H1 (cell line): Measurements from ENCODE around the gene KCNJ13. TPM values are rescaled to one million over a fixed set of nuclear protein-coding genes. Genes with fewer than 3 reads are reported as not detected.

Experiments
- CTCF ChIA-PET: fragments of 300-600 bp; sonication (Branson Sonifier 250); formaldehyde crosslinking; loops from one replicate; lab custom pipeline; 2021; ENCODE audit not compliant: partially characterized antibody; lab: Charles Lee
- POLR2A ChIA-PET: fragments of 300-600 bp; sonication (Branson Sonifier 250); formaldehyde crosslinking; loops from one replicate; lab custom pipeline; 2021; ENCODE audit warnings: inconsistent platforms; ENCODE audit not compliant: partially characterized antibody; lab: Charles Lee
- DNase-seq, 2 experiments: peaks; one replicate each; pipeline versions ENCODE4 v3.0.0 to v3.0.0-alpha.2; 2010 to 2022; ENCODE audit warnings: low spot score in 2 of 2, low read depth in 1 of 2, mixed read lengths in 1 of 2
- FAIRE-seq: peaks from 2 replicates; lab custom pipeline; 2011; peaks lifted over from hg19 to GRCh38; lab: Jason Lieb, UNC
- H2AFZ ChIP-seq: 2 replicates; pipeline ENCODE4 v1.8.1; 2012; ENCODE audit warnings: low read length, inconsistent platforms
- H2AK5ac ChIP-seq: 2 replicates; pipeline ENCODE4 v1.6.1; 2013; ENCODE audit warnings: low read depth, low read length
- H2BK120ac ChIP-seq: replicated peaks from 2 replicates; pipeline ENCODE3; 2013; ENCODE audit warnings: low read depth, low read length, inconsistent platforms
- H2BK12ac ChIP-seq: 2 replicates; pipeline ENCODE4 v1.6.1; 2013; ENCODE audit warnings: low read depth, low read length
- H2BK15ac ChIP-seq: 2 replicates; pipeline ENCODE4 v1.6.1; 2013; ENCODE audit warnings: low read length
- H2BK20ac ChIP-seq: 2 replicates; pipeline ENCODE4 v1.6.1; 2013; ENCODE audit warnings: low read length
- H2BK5ac ChIP-seq: 2 replicates; pipeline ENCODE4 v1.6.1; 2013; ENCODE audit warnings: low read depth, low read length
- H3K14ac ChIP-seq: 2 replicates; pipeline ENCODE4 v1.6.1; 2013; ENCODE audit warnings: inconsistent platforms; ENCODE audit not compliant: insufficient read length
- H3K18ac ChIP-seq: 2 replicates; pipeline ENCODE4 v1.6.1; 2013; ENCODE audit warnings: low read length; ENCODE audit errors: extremely low read depth
- H3K23ac ChIP-seq: 2 replicates; pipeline ENCODE4 v1.6.1; 2013; ENCODE audit warnings: inconsistent platforms; ENCODE audit not compliant: insufficient read length
- H3K23me2 ChIP-seq: 2 replicates; pipeline ENCODE4 v1.6.1; 2013; ENCODE audit warnings: low read depth, low read length
- H3K27ac ChIP-seq: 2 replicates; pipeline ENCODE4 v1.6.1; 2011; ENCODE audit warnings: low read depth, low read length, inconsistent platforms
- H3K27me3 ChIP-seq, 4 experiments: replicated peaks in 1 of 4; 1 replicate in 1 of 4; 2 replicates in 3 of 4; pipeline versions ENCODE4 v1.6.1 to v1.8.1; 2011 to 2013; ENCODE audit warnings: low read length in 3 of 4, mild to moderate bottlenecking in 3 of 4, inconsistent platforms in 2 of 4, mixed read lengths in 2 of 4, moderate library complexity in 1 of 4; ENCODE audit not compliant: control insufficient read depth in 3 of 4, insufficient read depth in 3 of 4; ENCODE audit errors: extremely low read depth in 1 of 4
- H3K36me3 ChIP-seq, 4 experiments: 2 replicates each; pipeline versions ENCODE4 v1.6.1 to v1.8.1; 2011 to 2013; ENCODE audit warnings: mild to moderate bottlenecking in 4 of 4, low read length in 3 of 4, moderate library complexity in 2 of 4, control low read depth in 1 of 4, inconsistent platforms in 1 of 4; ENCODE audit not compliant: insufficient read depth in 4 of 4, control insufficient read depth in 2 of 4
- H3K4ac ChIP-seq: replicated peaks from 2 replicates; pipeline ENCODE3; 2013; ENCODE audit warnings: low read length, low read depth, mixed read lengths, inconsistent platforms; ENCODE audit not compliant: insufficient read length
- H3K4me1 ChIP-seq, 4 experiments: replicated peaks in 1 of 4; 1 replicate in 1 of 4; 2 replicates in 3 of 4; pipeline versions ENCODE4 v1.6.1 to v1.8.1; 2011 to 2013; ENCODE audit warnings: low read length in 3 of 4, inconsistent platforms in 2 of 4, mixed read lengths in 1 of 4; ENCODE audit not compliant: insufficient read depth in 4 of 4, control insufficient read depth in 3 of 4
- H3K4me2 ChIP-seq, 2 experiments: 2 replicates each; pipeline versions ENCODE4 v1.6.1 to v1.8.1; 2011 to 2013; ENCODE audit warnings: low read depth in 2 of 2, low read length in 2 of 2, control low read depth in 1 of 2, inconsistent platforms in 1 of 2, mild to moderate bottlenecking in 1 of 2; ENCODE audit not compliant: insufficient read depth in 1 of 2
- H3K4me3 ChIP-seq, 4 experiments: fragments of 200-600, 300-600 bp in 1 of 4; sonication (generic), shearing (Covaris generic), sonication (Bioruptor Twin) in 1 of 4; 2 replicates each; pipeline versions ENCODE4 v1.5.1 to v1.8.1; 2011 to 2016; ENCODE audit warnings: low read length in 4 of 4, low read depth in 3 of 4, control low read depth in 2 of 4, inconsistent platforms in 2 of 4, mild to moderate bottlenecking in 2 of 4, mixed read lengths in 1 of 4, moderate library complexity in 1 of 4; ENCODE audit not compliant: insufficient read depth in 2 of 4; ENCODE audit errors: extremely low read depth in 1 of 4
- H3K56ac ChIP-seq: replicated peaks from 2 replicates; pipeline ENCODE3; 2013; ENCODE audit warnings: low read depth, mild to moderate bottlenecking, mixed read lengths, low read length, inconsistent platforms; ENCODE audit not compliant: insufficient read length
- H3K79me1 ChIP-seq: 2 replicates; pipeline ENCODE4 v1.6.1; 2013; ENCODE audit warnings: low read depth, low read length, control low read depth
- H3K79me2 ChIP-seq, 2 experiments: 2 replicates each; pipeline versions ENCODE4 v1.6.1 to v1.8.1; 2012 to 2013; ENCODE audit warnings: low read length in 2 of 2, mild to moderate bottlenecking in 2 of 2, inconsistent platforms in 1 of 2; ENCODE audit not compliant: insufficient read depth in 2 of 2, control insufficient read depth in 1 of 2
- H3K9ac ChIP-seq, 4 experiments: replicated peaks in 1 of 4; 1 replicate in 1 of 4; 2 replicates in 3 of 4; pipeline versions ENCODE4 v1.6.1 to v1.8.1; 2011 to 2013; ENCODE audit warnings: low read depth in 3 of 4, low read length in 3 of 4, control low read depth in 2 of 4, mild to moderate bottlenecking in 2 of 4, moderate library complexity in 2 of 4, inconsistent platforms in 1 of 4; ENCODE audit errors: extremely low read depth in 1 of 4
- H3K9me3 ChIP-seq, 2 experiments: 2 replicates each; pipeline versions ENCODE4 v1.6.1 to v1.8.1; 2012 to 2013; ENCODE audit warnings: mild to moderate bottlenecking in 2 of 2, moderate library complexity in 2 of 2, control low read depth in 1 of 2, inconsistent platforms in 1 of 2, low read depth in 1 of 2, low read length in 1 of 2, mixed read lengths in 1 of 2; ENCODE audit not compliant: insufficient read depth in 2 of 2
- H4K20me1 ChIP-seq, 2 experiments: replicated peaks in 1 of 2; 2 replicates each; pipeline versions ENCODE3 to v1.8.1; 2011 to 2013; ENCODE audit warnings: inconsistent platforms in 2 of 2, low read length in 2 of 2, mild to moderate bottlenecking in 1 of 2; ENCODE audit not compliant: insufficient read depth in 2 of 2, control insufficient read depth in 1 of 2
- H4K5ac ChIP-seq: 2 replicates; pipeline ENCODE4 v1.6.1; 2013; ENCODE audit warnings: low read length, low read depth, mixed read lengths, inconsistent platforms; ENCODE audit not compliant: insufficient read length
- H4K8ac ChIP-seq: 2 replicates; pipeline ENCODE4 v1.8.0; 2013; ENCODE audit warnings: mild to moderate bottlenecking, moderate library complexity, low read length, inconsistent platforms; ENCODE audit not compliant: insufficient read depth; ENCODE audit errors: extremely low read depth
- H4K91ac ChIP-seq: replicated peaks from 2 replicates; pipeline ENCODE3; 2013; ENCODE audit warnings: low read length, mixed read lengths, inconsistent platforms; ENCODE audit not compliant: insufficient read length
- CBX8 ChIP-seq: fragments of 300-800, 300-1000 bp; sonication (generic); IDR thresholded peaks from 2 replicates; pipeline ENCODE4 v1.7.1; 2016; ENCODE audit warnings: low read depth, low read length, borderline replicate concordance
- RAD21 ChIP-seq, 2 experiments: IDR thresholded peaks in 1 of 2; conservative IDR thresholded peaks in 1 of 2; 2 replicates each; pipeline ENCODE4 v1.6.1; 2011; ENCODE audit warnings: low read depth in 2 of 2, low read length in 2 of 2, improper control_type of control experiment in 1 of 2, inconsistent platforms in 1 of 2, mild to moderate bottlenecking in 1 of 2, moderate library complexity in 1 of 2
- RBBP5 ChIP-seq: IDR thresholded peaks from 2 replicates; pipeline ENCODE4 v1.7.1; 2012; ENCODE audit warnings: low read depth, mild to moderate bottlenecking, inconsistent platforms, low read length, moderate library complexity, borderline replicate concordance
- SUZ12 ChIP-seq: fragments of 200-600 bp; sonication (generic); IDR thresholded peaks from 2 replicates; pipeline ENCODE4 v1.6.1; 2012; ENCODE audit warnings: mild to moderate bottlenecking, inconsistent platforms, low read length, moderate library complexity, mixed read lengths
- TAF7 ChIP-seq: optimal IDR thresholded peaks from 2 replicates; pipeline ENCODE3; 2011; ENCODE audit warnings: low read depth, mild to moderate bottlenecking, inconsistent platforms, low read length, moderate library complexity, borderline replicate concordance
- TBP ChIP-seq: IDR thresholded peaks from 2 replicates; pipeline ENCODE4 v1.6.1; 2011; ENCODE audit warnings: low read depth, low read length, improper control_type of control experiment
- USF2 ChIP-seq: IDR thresholded peaks from 2 replicates; pipeline ENCODE4 v1.6.1; 2011; ENCODE audit warnings: low read length, improper control_type of control experiment
- WGBS, 2 experiments: shearing (Covaris generic) in 1 of 2; methylation state at CpG; one replicate each; pipeline versions ENCODE4 v1.1.6 to v1.1.7; 2013 to 2015; ENCODE audit warnings: low lambda C conversion rate in 2 of 2, mixed read lengths in 2 of 2, inconsistent platforms in 1 of 2, low coverage in 1 of 2, missing lambda C conversion rate in 1 of 2; ENCODE audit not compliant: insufficient replicate concordance in 2 of 2, insufficient coverage in 1 of 2, insufficient read length in 1 of 2; ENCODE audit errors: extremely low coverage in 1 of 2, missing lambda C conversion rate in 1 of 2; 5-methylcytosine and 5-hydroxymethylcytosine counted together
- polyA plus RNA-seq, 7 experiments: library from polyadenylated mRNA; depleted of rRNA in 3 of 7; stranded (reverse) in 5 of 7; unstranded in 2 of 7; fragments of >200 nt in 5 of 7; fragments of 200-250 nt in 2 of 7; gene quantifications; 1 replicate in 5 of 7; 2 replicates in 1 of 7; 4 replicates in 1 of 7; pipeline versions ENCODE4 v1.2.1 to v1.2.3, GENCODE V29; 2011 to 2013; ENCODE audit warnings: missing spikeins in 2 of 7, mixed read lengths in 2 of 7
- total RNA-seq: library from RNA; stranded (reverse); fragmentation: NEBNext Ultra II Directional; extraction: Animal tissue kit (Norgen Biotek cat#: 25700); gene quantifications from 2 replicates; pipeline ENCODE4 v1.2.1, GENCODE V29; 2021

KCNJ13 gene
- total and polyA plus RNA-seq, 2 of the 8 experiments (the other 6 are each of a cell fraction or from before 2014, with no cell fraction given), result not detected

DNA sequence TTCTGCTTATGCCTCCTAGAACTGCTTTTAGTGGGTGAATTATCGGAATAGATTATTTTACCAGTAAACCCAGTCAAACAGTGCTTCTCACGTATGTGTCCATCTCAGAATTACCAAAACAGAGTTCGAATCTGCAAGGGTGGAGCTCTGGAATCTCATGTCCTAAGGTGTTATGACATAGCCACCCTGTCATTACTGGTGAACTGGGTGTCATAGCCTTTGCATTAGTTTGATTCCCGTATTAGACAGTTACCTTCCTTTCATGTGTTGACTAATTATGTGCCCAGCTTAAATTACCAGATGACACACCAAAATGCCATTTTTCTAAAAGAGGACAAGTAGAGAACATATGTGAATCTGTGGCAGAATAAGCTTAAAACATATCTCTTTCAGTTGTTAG is 15.2 kb upstream of the KCNJ13 start:
- CTCF ChIA-PET, result interaction anchor here (0.9 to 1.1 kb wide), 3 partner anchors 18 to 653 kb away, joined by 3 read pairs; no protein-coding TSS in a partner anchor
- H3K4me1 ChIP-seq, result no peaks in the 10 kb centered on the region
- no peak for TF ChIP-seq CBX8
- TF ChIP-seq RBBP5, result no peak
- TF ChIP-seq RAD21 (IDR thresholded peaks at IDR 0.05 in 1 of 2, conservative IDR thresholded peaks at IDR 0.05 in 1 of 2; ENCODE audit: low read depth in 2 of 2, low read length in 2 of 2), result no peak
- no peak for TF ChIP-seq TAF7
- no peak for TF ChIP-seq USF2
- no peak for TF ChIP-seq SUZ12
- no peak for TF ChIP-seq TBP
- no peak overlapping the region for H3K23ac ChIP-seq
- H3K36me3 ChIP-seq, result peaks cover 13 to 67% (median 42%) of the 10 kb centered on the region in 4 experiments
- no peak overlapping the region for H2AK5ac ChIP-seq
- no peak overlapping the region for H2AFZ ChIP-seq
- H3K18ac ChIP-seq, result no peak overlapping the region
- H2BK120ac ChIP-seq, result no peak overlapping the region
- H3K14ac ChIP-seq, result no peak overlapping the region
- FAIRE-seq, result no peak
- no peak overlapping the region for H2BK15ac ChIP-seq
- no peak overlapping the region for H4K8ac ChIP-seq
- H3K27ac ChIP-seq, result no peak overlapping the region
- POLR2A ChIA-PET, result no interaction called here
- no peak overlapping the region for H3K4ac ChIP-seq
- H3K9me3 ChIP-seq, result no peaks in the 10 kb centered on the region
- H2BK12ac ChIP-seq, result no peak overlapping the region
- H4K91ac ChIP-seq, result no peak overlapping the region
- no peak overlapping the region for H3K9ac ChIP-seq
- no peak overlapping the region for H3K4me3 ChIP-seq
- no peak overlapping the region for H2BK20ac ChIP-seq
- 91% methylated on average over 4 of the region's 4 CpGs; no CpG with 5 or more reads in 1 of the 2 experiments for WGBS, 2 experiments
- no peaks in the 10 kb centered on the region for H3K27me3 ChIP-seq
- H3K56ac ChIP-seq, result no peak overlapping the region
- no peak for DNase-seq
- no peaks in the 10 kb centered on the region; the same call in 1 of the 2 replicates for H3K23me2 ChIP-seq
- H4K5ac ChIP-seq, result no peak overlapping the region
- H3K79me2 ChIP-seq, result no peaks in the 10 kb centered on the region; a peak in 1 of 4 replicates
- no peak overlapping the region for H2BK5ac ChIP-seq
- H3K4me2 ChIP-seq, result no peak overlapping the region
- H3K79me1 ChIP-seq, result no peaks in the 10 kb centered on the region; the same call in 1 of the 2 replicates
- no peaks in the 10 kb centered on the region for H4K20me1 ChIP-seq
